Loucy (cell line): ENCODE measurements around the gene CBX8.

Source experiments
- CTCF ChIP-seq: fragments of 200-600 bp; sonication (generic); conservative IDR thresholded peaks from 2 replicates; pipeline ENCODE4 v1.5.1; 2014; ENCODE audit warnings: mild to moderate bottlenecking, antibody characterized with exemption, low read length
- EZH2phosphoT487 ChIP-seq: fragments of 200-600 bp; IDR thresholded peaks from 2 replicates; pipeline ENCODE4 v1.6.1; 2018; ENCODE audit warnings: antibody characterized with exemption, mild to moderate bottlenecking, moderate library complexity, borderline replicate concordance

DNA sequence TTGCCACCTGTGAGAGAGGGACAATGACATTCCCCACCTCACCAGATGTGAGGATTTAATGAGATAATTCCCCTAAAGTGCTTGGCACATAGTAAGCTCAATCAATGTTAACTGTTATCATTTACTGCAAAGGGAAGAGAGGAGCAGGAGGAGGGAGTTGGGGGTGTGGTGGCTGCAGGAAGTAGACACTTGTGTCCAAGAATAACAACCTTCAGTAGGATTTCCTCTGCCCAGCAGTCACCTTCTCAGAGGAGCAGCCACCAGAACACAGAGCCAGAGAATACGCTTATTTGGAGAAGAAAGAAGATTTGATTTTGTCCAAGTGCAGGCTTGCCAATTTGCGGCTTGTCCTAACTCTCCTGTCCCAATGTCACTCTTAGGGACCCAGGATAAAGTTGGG is 32.1 kb upstream of the CBX8 start:
- TF ChIP-seq CTCF (no peak), EZH2phosphoT487 (no peak)
